DOHH2 (cell line): Measurements from ENCODE around the gene TESK1.

ENCODE experiments used
- H3F3A ChIP-seq: fragments of 200-600 bp; sonication (generic), shearing (Covaris generic); 2 replicates; pipeline ENCODE4 v1.6.0; 2016; ENCODE audit warnings: antibody characterized with exemption, mild to moderate bottlenecking; ENCODE audit not compliant: control insufficient read depth, insufficient read depth
- H3K27ac ChIP-seq: fragments of 200-600 bp; sonication (generic); 2 replicates; pipeline ENCODE4 v1.5.1; 2014; ENCODE audit warnings: low read depth, mild to moderate bottlenecking, low read length, moderate library complexity
- H3K27me3 ChIP-seq: fragments of 200-600 bp; sonication (generic); 2 replicates; pipeline ENCODE4 v1.6.1; 2014; ENCODE audit warnings: mild to moderate bottlenecking, low read length, mixed read lengths; ENCODE audit not compliant: control insufficient read depth
- H3K36me3 ChIP-seq: fragments of 200-600 bp; sonication (generic); 2 replicates; pipeline ENCODE4 v1.6.1; 2014; ENCODE audit warnings: mild to moderate bottlenecking, low read length, moderate library complexity, mixed read lengths; ENCODE audit not compliant: control insufficient read depth
- H3K4me1 ChIP-seq: fragments of 200-600 bp; sonication (generic); 2 replicates; pipeline ENCODE4 v1.6.1; 2014; ENCODE audit warnings: mild to moderate bottlenecking, low read length, mixed read lengths; ENCODE audit not compliant: control insufficient read depth
- H3K4me2 ChIP-seq: fragments of 200-600 bp; sonication (generic); 2 replicates; pipeline ENCODE4 v1.6.0; 2014; ENCODE audit warnings: mild to moderate bottlenecking, low read length, moderate library complexity
- H3K4me3 ChIP-seq: fragments of 200-600 bp; sonication (generic); 2 replicates; pipeline ENCODE4 v1.5.1; 2014; ENCODE audit warnings: mild to moderate bottlenecking, low read length, mixed read lengths
- H3K79me2 ChIP-seq: fragments of 200-600 bp; sonication (generic); 2 replicates; pipeline ENCODE4 v1.6.1; 2014; ENCODE audit warnings: mild to moderate bottlenecking, low read length, mixed read lengths; ENCODE audit not compliant: control insufficient read depth
- H3K9me2 ChIP-seq: fragments of 200-600 bp; sonication (generic); replicated peaks from 2 replicates; pipeline ENCODE4 v1.6.1; 2014; ENCODE audit warnings: mild to moderate bottlenecking, low read length, mixed read lengths; ENCODE audit not compliant: control insufficient read depth
- H3K9me3 ChIP-seq: fragments of 200-600 bp; sonication (generic); 2 replicates; pipeline ENCODE4 v1.6.1; 2014; ENCODE audit warnings: antibody characterized with exemption, low read length, mixed read lengths; ENCODE audit not compliant: control insufficient read depth, insufficient read depth
- H4K20me1 ChIP-seq: fragments of 200-600 bp; sonication (generic); 2 replicates; pipeline ENCODE4 v1.6.0; 2014; ENCODE audit warnings: low read depth, mild to moderate bottlenecking, antibody characterized with exemption, low read length, moderate library complexity; ENCODE audit not compliant: control insufficient read depth, insufficient read depth
- EZH2phosphoT487 ChIP-seq: fragments of 200-600 bp; sonication (generic); IDR thresholded peaks from 2 replicates; pipeline ENCODE4 v1.6.1; 2017; ENCODE audit warnings: borderline replicate concordance, mild to moderate bottlenecking, antibody characterized with exemption, low read length, moderate library complexity, mixed read lengths
- TF ChIP-seq, protein P1 (sequence below): fragments of 200-600 bp; sonication (generic); IDR thresholded peaks from one replicate; pipeline ENCODE4 v1.5.1; 2014; ENCODE audit warnings: antibody characterized with exemption, mild to moderate bottlenecking, low read depth, low read length; ENCODE audit not compliant: poor library complexity, severe bottlenecking

TESK1 gene

DNA sequence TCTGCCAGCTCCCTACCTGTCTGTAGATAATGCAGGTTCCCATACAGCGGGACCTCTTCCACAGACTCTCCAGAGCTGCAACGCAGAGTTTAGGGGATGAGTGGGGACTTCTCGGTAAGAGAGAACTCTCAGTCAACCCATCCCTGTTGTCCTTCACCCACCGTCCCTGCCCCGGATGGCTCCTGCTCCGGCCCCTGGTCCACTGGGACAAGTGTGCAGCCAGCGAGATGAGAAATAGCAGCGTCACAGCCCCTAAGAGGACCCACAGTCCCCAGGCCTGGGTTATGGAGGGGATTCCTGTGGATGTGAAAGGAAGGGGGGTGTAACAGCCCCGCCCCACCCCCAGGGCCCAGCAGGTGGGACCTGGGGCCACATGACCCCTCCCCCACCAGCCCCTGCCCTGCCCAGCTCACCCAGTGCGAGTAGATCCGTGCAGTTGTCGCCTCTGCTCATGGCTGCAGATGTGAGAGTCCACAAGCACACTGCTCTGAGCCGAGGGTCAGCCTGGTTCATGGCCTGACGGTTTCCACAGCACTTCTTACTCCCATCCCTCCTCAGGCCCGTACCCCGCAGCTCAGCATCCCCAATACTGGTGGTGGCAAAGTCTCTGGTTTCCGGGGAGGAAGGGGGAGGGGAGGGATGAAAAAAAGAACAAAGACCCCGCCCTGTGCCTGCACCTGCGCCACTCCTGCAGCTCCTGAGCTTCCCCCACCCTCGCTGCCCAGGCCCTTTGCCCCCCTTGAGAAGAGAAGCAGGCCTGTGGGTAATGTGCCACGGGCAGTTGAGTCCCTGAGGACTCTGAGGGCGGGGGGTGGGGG lies 45.5 kb downstream of the TESK1 start, which contains the start of gene SIT1:
TSS of gene SIT1 (minus strand) at position 591 of the 818 bp plus-strand sequence. CDS start at position 513, 78 bp downstream.
- H3K4me1 ChIP-seq, result peaks cover 53% of the 10 kb centered on the region
- H3K27ac ChIP-seq, result peak within 1 kb of the TSS; percentile 87
- peaks cover 24% of the 10 kb centered on the region for H3K79me2 ChIP-seq
- no peaks in the 10 kb centered on the region for H3K27me3 ChIP-seq
- peaks cover 32% of the 10 kb centered on the region for H3F3A ChIP-seq
- peak within 1 kb of the TSS; percentile 85 for H3K4me3 ChIP-seq
- no peaks in the 10 kb centered on the region for H3K9me2 ChIP-seq
- no peaks in the 10 kb centered on the region for H4K20me1 ChIP-seq
- H3K4me2 ChIP-seq, result peak within 1 kb of the TSS; percentile 96
- TF ChIP-seq, protein P1, sequence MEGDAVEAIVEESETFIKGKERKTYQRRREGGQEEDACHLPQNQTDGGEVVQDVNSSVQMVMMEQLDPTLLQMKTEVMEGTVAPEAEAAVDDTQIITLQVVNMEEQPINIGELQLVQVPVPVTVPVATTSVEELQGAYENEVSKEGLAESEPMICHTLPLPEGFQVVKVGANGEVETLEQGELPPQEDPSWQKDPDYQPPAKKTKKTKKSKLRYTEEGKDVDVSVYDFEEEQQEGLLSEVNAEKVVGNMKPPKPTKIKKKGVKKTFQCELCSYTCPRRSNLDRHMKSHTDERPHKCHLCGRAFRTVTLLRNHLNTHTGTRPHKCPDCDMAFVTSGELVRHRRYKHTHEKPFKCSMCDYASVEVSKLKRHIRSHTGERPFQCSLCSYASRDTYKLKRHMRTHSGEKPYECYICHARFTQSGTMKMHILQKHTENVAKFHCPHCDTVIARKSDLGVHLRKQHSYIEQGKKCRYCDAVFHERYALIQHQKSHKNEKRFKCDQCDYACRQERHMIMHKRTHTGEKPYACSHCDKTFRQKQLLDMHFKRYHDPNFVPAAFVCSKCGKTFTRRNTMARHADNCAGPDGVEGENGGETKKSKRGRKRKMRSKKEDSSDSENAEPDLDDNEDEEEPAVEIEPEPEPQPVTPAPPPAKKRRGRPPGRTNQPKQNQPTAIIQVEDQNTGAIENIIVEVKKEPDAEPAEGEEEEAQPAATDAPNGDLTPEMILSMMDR, result no peak
- no peak for TF ChIP-seq EZH2phosphoT487
- H3K36me3 ChIP-seq, result peaks cover 19% of the 10 kb centered on the region
- no peaks in the 10 kb centered on the region for H3K9me3 ChIP-seq

DNA sequence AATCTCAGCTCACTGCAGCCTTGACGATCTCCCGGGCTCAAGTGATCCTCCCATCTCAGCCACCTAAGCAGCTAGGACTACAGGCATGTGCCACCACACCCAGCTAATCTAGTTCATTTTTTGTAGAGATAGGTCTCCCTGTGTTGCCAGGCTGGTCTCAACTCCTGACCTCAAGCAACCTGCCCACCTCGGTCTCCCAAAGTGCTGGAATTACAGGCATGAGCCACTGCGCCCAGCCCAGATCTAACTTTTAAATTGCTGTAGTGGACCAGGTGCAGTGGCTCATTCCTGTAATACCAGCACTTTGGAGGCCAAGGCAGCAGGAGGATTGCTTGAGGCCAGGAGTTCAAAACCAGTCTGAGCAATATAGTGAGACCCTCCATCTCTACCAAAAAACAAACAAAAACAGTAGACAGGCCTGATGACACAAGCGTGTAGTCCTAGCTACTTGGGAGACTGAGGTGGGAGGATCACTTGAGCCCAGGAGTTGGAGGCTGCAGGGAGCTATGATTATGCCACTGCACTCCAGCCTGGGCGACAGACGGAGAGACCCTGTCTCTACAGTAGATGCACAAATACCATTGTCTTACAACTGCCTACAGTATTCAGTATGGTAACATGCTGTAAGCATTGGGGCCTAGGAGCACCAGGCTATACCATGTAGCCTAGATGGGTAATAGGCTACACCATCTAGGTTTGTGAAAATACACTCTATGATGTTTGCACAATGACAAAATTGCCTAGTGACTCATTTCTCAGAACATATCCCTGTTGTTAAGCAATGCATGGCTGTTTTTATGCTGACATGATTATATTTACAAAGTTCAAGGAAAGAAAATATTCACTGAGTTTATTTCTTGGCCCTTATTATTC lies 47.1 kb downstream of the TESK1 start:
- H3F3A ChIP-seq, result peaks cover 35% of the 10 kb centered on the region
- H3K27ac ChIP-seq, result no peak overlapping the region
- H4K20me1 ChIP-seq, result no peaks in the 10 kb centered on the region
- peaks cover 18% of the 10 kb centered on the region for H3K79me2 ChIP-seq
- no peaks in the 10 kb centered on the region for H3K27me3 ChIP-seq
- H3K9me3 ChIP-seq, result no peaks in the 10 kb centered on the region
- H3K4me3 ChIP-seq, result no peak overlapping the region
- H3K4me1 ChIP-seq, result peaks cover 51% of the 10 kb centered on the region
- H3K36me3 ChIP-seq, result peaks cover 19% of the 10 kb centered on the region
- H3K4me2 ChIP-seq, result no peak overlapping the region
- no peaks in the 10 kb centered on the region for H3K9me2 ChIP-seq
- TF ChIP-seq EZH2phosphoT487, result no peak
- TF ChIP-seq, protein P1, result no peak

DNA sequence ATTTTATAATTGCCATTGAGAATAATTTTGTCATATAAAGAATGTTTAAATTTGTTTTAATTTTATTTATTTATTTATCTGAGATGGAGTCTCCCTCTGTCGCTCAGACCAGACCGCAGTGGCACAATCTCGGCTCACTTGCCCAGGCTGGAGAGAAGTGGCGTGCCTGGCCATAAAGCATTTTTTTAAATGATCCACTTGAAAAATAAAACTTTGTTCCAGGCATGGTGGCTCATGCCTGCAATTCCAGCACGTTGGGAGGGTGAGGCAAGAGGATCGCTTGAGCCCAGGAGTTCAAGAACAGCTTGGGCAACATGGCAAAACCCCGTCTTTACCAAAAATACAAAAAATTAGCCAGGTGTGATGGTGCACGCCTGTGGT lies 47.8 kb downstream of the TESK1 start:
- H3K27ac ChIP-seq, result no peak overlapping the region
- no peaks in the 10 kb centered on the region for H3K9me2 ChIP-seq
- TF ChIP-seq, protein P1, result no peak
- TF ChIP-seq EZH2phosphoT487, result no peak
- peaks cover 29% of the 10 kb centered on the region for H3F3A ChIP-seq
- peaks cover 18% of the 10 kb centered on the region for H3K79me2 ChIP-seq
- H3K4me2 ChIP-seq, result no peak overlapping the region
- H3K4me3 ChIP-seq, result no peak overlapping the region
- peaks cover 51% of the 10 kb centered on the region for H3K4me1 ChIP-seq
- no peaks in the 10 kb centered on the region for H4K20me1 ChIP-seq
- no peaks in the 10 kb centered on the region for H3K9me3 ChIP-seq
- peaks cover 19% of the 10 kb centered on the region for H3K36me3 ChIP-seq
- H3K27me3 ChIP-seq, result no peaks in the 10 kb centered on the region
